Right renal pelvis (tissue), 4 donors: Measurements from ENCODE around the gene TSTD2. TPM values are rescaled to one million over a fixed set of nuclear protein-coding genes. Genes with fewer than 3 reads are reported as not detected.

ENCODE experiments used
- DNase-seq, 4 donors: peaks; one replicate each; pipeline ENCODE4 v3.0.0-alpha.2; 2013; ENCODE audit warnings: low read depth in 4 of 4, low spot score in 3 of 4, missing footprints in 1 of 4
- polyA plus RNA-seq, 4 donors: library from polyadenylated mRNA; unstranded; fragments of 120-200 nt; gene quantifications; one replicate each; pipeline ENCODE4 v1.2.1, GENCODE V29; 2013; ENCODE audit not compliant: insufficient read length in 4 of 4

The TSTD2 gene
- polyA plus RNA-seq, result 10 to 100 TPM; 26.6 to 34.5 (median 33.3) TPM

GRCh38 chr9:97632985-97633858 is at the start of gene TSTD2, which contains the start of gene NCBP1:
Gene TSTD2, minus strand, starts transcription at chr9:97633368. Its CDS starts 5,806 bp downstream, at chr9:97627562.
Gene NCBP1, plus strand, starts transcription at chr9:97633821. Its CDS starts 61 bp downstream, at chr9:97633882.
- peak; percentile 96 to 97 (median 96) for DNase-seq

- DNase-seq, result no peak
Observed at GRCh38 chr9:97682242-97682641, 49.1 kb upstream of the TSTD2 start.

- no peak for DNase-seq
Observed at GRCh38 chr9:97675655-97676054, 42.5 kb upstream of the TSTD2 start.

- no peak for DNase-seq
Observed at GRCh38 chr9:97673922-97674321, 40.8 kb upstream of the TSTD2 start.

- DNase-seq, result no peak
Observed at GRCh38 chr9:97672403-97672802, 39.2 kb upstream of the TSTD2 start.

- DNase-seq, result no peak
Observed at GRCh38 chr9:97670586-97670985, 37.4 kb upstream of the TSTD2 start.

- no peak for DNase-seq
Observed at GRCh38 chr9:97668485-97668884, 35.3 kb upstream of the TSTD2 start.

- no peak for DNase-seq
Observed at GRCh38 chr9:97666907-97667686, 33.9 kb upstream of the TSTD2 start.

GRCh38 chr9:97665742-97666141 is 32.6 kb upstream of the TSTD2 start:
- DNase-seq, result no peak

GRCh38 chr9:97660847-97661246 is 27.7 kb upstream of the TSTD2 start:
- DNase-seq, result no peak

- no peak for DNase-seq
Observed at GRCh38 chr9:97660340-97660739, 27.2 kb upstream of the TSTD2 start.

GRCh38 chr9:97659771-97660170 is 26.6 kb upstream of the TSTD2 start:
- DNase-seq, result no peak

- no peak for DNase-seq
Observed at GRCh38 chr9:97658707-97659106, 25.5 kb upstream of the TSTD2 start.

GRCh38 chr9:97651646-97652045 is 18.5 kb upstream of the TSTD2 start:
- no peak for DNase-seq

- DNase-seq, result no peak
Observed at GRCh38 chr9:97647996-97648395, 14.8 kb upstream of the TSTD2 start.

- DNase-seq, result no peak
Observed at GRCh38 chr9:97645720-97646119, 12.6 kb upstream of the TSTD2 start.

GRCh38 chr9:97640325-97640724 is 7.2 kb upstream of the TSTD2 start:
- DNase-seq, result no peak

GRCh38 chr9:97638666-97639065 is 5.5 kb upstream of the TSTD2 start:
- DNase-seq, result no peak

GRCh38 chr9:97636903-97637302 is 3.7 kb upstream of the TSTD2 start:
- DNase-seq, result no peak

GRCh38 chr9:97635026-97635425 is 1.9 kb upstream of the TSTD2 start:
- DNase-seq, result no peak

- peak in 1 of 4 donors; percentile 9 for DNase-seq
Observed at GRCh38 chr9:97633859-97634490, 807 bp upstream of the TSTD2 start.
